HG03558 (cell line): ENCODE data around the gene ASH1L.
"Not testable (repeated sequence)": the region's sequence is repeated elsewhere in the genome, so short reads cannot be mapped to it uniquely, and the experiment has no call there.

ENCODE experiments used
- ATAC-seq: cut with Tn5 transposase; IDR thresholded peaks from one replicate; pipeline ENCODE4 v1.9.1; 2021; ENCODE audit warnings: moderate number of reproducible peaks; ENCODE audit not compliant: unreplicated experiment; ENCODE audit errors: extremely low read depth

The ASH1L gene

GRCh38 chr1:155504207-155504606, 58.4 kb downstream of the ASH1L start:
- ATAC-seq, result no peak

- no peak for ATAC-seq
These were observed 62.5 kb downstream of the ASH1L start for GRCh38 chr1:155499953-155500639.

DNA sequence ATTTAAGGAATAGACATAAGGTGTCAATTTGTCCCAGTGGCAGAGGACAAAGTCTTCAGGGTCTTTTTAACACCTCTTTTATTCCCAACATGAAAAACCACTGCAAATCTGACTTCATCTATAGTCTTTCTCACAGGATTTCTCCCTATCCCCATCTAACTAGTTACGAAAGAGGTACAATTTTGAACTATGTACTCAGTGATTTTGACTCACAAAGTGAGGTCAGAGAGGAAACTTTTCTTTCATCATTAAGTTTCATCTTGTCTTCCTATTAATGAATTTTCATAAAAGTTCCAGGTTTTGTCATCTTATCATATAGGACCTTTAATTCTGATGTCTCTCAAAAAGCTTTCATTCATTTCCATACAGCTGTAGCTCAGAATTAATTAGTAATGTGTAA, 63.3 kb downstream of the ASH1L start:
- ATAC-seq, result no peak

GRCh38 chr1:155493595-155493994, 69.0 kb downstream of the ASH1L start:
- ATAC-seq, result not testable (repeated sequence)

- not testable (repeated sequence) for ATAC-seq
These were observed 74.2 kb downstream of the ASH1L start for GRCh38 chr1:155488419-155488818.

- ATAC-seq, result no peak
These were observed 75.1 kb downstream of the ASH1L start for GRCh38 chr1:155487541-155487940.

- ATAC-seq, result not testable (repeated sequence)
These were observed 75.7 kb downstream of the ASH1L start for GRCh38 chr1:155486952-155487351.

GRCh38 chr1:155485945-155486344, 76.7 kb downstream of the ASH1L start:
- ATAC-seq, result no peak

- no peak for ATAC-seq
These were observed 77.4 kb downstream of the ASH1L start for GRCh38 chr1:155485222-155485621.

GRCh38 chr1:155481741-155482241, 80.8 kb downstream of the ASH1L start:
- no peak for ATAC-seq

DNA sequence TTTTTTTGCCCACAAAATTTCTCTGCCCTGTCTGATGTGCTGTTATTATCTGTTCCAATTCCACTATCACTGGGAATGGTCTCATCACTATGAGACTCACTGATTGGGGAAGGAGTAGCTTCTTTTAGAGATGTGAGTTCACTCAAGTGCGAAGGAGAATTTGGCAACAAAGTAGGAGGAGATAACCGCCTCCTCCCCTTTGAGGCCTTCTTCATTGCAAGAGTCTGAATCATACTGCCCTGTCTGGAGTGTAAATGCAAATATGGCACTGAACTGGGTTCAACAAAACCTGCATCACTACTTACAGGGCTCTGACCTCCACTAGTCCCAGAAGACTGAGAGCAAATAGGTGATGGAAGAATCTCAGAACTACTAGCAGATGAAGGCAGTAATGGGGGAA, 83.4 kb downstream of the ASH1L start:
- no peak for ATAC-seq

DNA sequence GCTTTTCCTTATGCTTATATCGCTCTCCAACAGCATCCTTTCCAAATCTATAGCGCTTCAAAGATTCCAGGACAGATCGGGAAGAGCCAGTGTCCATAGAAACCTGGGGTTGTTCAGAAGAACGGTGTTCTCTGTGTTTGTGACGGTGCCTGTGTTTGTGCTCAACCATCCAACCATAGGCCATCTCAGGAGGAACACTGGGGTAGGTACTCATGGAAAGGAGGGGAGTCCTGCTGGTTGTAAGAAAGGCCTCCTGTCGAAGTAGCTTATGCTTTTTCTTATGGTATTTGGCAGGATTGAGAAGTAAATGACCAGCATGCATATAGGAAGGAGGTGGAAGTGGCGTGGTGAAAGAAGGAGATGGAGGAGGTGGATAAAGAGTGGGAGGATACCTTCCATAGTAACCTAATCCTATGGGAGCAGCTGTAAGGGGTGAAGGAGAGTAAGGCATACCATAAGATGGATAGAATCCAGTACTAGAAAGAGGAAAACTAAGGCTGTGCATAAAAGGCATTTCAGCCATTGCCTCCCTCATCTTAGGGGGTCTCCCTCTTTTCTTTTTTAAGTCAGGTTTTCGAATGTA, 84.2 kb downstream of the ASH1L start:
- ATAC-seq, result no peak

DNA sequence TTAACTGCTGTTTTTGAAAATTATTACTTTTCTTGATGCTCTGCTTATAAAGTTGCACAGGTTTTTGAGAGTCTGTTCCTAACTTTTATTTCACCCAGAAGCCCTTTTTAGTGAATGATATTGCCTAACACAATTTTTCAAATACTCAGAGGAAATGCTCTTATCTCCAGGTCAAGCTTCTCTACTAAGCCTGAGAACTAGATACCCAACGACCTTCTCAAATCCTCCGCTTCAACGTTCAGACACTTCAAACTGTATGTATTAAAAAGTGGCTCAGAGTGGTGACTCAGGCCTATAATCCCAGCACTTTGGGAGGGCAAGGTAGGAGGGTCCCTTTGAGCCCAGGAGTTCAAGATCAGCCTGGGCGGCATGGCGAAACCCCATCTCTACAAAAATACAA, 88.5 kb downstream of the ASH1L start:
- no peak for ATAC-seq

DNA sequence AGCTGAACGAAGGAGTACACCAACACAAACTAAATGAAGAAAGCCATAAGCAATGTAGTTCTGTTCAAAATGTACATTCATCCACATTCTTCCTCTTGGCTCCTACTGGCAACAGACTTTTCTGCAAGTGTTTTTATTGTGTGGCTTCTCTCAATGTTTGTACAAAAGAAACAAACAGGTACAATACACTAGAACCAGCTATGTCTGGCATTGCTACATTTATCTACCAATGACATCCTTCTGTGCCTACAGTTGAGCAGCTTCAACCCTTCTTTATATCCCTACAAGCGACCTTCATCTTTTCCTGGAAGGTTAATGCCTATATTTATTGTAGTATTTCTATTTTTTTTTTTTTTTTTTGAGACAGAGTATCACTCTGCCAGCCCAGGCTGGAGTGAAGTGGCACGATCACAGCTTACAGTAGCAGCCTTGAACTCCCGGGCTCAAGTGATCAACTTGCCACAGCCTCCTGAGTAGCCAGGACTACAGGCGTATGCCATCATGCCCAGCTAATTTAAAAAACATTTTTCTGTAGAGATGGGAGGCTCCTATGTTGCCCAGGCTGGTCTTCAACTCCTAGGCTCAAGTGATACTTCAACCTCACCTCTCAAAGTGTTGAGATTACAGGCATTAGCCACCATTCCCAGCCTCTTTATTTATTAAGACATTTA, 89.3 kb downstream of the ASH1L start:
- ATAC-seq, result no peak

DNA sequence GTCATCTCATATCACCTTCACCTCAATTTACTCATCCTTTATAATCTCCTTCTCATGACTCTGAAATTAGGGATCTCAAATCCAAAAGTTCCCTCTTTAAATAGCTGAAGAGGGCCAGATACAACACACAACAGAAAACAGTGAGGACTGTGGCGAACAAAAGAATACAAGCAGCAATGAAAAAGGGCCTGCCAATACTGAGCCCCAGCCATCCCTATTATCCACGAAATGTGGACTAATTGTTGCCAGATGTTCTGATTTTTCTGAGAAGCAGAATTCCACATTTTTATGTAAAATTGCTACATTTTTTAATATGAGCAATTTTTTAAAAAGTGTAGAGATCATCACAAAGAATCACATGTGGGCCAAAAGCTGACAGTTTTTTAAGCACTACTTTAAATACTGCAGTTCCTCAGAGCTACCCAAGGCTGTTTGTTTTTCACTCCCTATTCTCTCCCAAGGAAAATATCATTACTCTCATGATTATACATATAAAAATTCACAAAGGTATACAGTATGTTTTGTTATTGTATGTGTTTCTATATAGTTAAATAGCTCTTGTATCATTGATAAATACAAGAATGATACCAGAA, 90.0 kb downstream of the ASH1L start:
- no peak for ATAC-seq

DNA sequence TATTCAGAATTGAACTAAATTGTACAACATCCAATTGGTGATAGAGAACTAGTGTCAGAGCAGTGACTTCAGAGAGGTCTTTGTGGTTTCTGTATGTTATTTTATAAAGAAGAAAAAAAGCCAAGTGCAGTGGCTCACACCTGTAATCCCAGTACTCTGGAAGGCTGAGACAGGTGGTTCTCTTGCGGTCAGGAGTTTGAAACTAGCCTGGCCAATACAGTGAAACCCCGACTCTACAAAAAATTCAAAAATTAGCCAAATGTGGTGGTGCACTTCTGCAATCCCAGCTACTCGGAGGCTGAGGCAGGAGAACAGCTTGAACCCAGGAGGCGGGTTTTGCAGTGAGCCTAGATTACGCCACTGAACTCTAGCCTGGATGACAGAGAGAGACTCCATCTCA, 90.7 kb downstream of the ASH1L start:
- ATAC-seq, result no peak

GRCh38 chr1:155471026-155471425, 91.6 kb downstream of the ASH1L start:
- ATAC-seq, result no peak

DNA sequence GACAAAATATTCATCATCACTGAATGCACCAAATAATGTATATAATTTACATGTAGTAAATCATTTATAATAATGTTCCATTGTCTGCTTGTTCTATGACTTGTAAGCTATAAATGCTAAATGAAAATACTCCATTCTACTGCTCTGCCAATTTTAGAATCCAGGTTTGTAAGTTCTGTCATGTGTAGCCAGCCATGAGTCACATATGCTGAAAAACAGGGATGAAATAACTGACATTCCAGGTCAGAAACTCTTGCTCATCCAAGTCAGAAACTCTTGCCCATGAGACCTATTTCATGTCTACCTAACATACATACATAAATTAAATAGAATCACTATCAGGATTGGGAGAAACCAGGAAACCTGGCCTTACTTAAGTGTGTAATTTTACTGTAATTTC, 95.6 kb downstream of the ASH1L start:
- no peak for ATAC-seq

- no peak for ATAC-seq
These were observed 96.0 kb downstream of the ASH1L start for GRCh38 chr1:155466617-155466972.

DNA sequence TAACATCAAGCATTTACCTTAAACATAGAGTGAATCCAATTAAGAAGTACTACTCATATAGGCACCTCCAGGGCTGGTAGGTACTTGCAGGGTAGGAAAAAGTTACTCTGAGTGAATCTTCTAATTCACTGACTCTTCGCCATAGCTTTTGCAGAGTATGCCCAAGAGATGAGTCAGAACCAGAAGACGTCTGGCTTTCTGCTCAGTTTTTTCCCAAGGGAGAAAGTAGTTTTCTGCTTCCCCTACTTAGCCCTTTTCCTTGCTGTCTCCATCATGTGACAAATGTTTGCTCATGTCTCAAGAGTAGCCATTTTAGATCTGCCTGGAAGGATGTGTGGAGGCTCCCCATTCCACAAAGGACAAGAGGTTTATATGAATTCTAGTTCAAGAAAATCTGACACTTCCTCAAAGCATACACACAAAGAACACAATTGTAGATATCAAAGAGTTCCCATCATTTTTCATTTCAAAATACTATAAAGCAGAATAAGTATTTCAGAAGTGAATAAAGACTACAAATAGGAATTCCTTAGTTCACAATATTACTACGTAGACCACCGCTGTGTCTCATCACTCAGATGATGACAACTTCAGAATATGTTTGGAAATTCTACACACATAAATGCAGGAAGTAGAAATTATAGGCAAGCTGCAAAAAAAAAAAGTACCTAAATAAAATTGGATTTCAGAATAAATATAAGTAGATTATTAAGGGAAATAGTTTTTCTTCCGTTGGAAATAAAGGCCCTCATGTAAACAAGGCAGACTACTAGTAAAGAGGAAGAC, 98.5 kb downstream of the ASH1L start:
- ATAC-seq, result no peak
